ENCODE data around the gene RPP14. TPM values are rescaled to one million over a fixed set of nuclear protein-coding genes. Genes with fewer than 3 reads are reported as not detected.

RPP14 gene
- total and polyA plus RNA-seq, 2 of the 4 experiments (the other 2 are of a cell fraction) = 6.6 to 7.8 TPM

- Histone ChIP-seq H2BK5ac (ENCODE audit: low read depth, low read length, poor library complexity, severe bottlenecking) (no peak overlapping the region), H2AK9ac (replicated peaks; ENCODE audit: low read depth, low read length, poor library complexity) (no peak overlapping the region), H3K18ac (ENCODE audit: low read depth, low read length) (no peak overlapping the region), H3K36me3 (ENCODE audit: control insufficient read depth, insufficient read depth, low read length) (peaks cover 10% of the 10 kb centered on the region; the same call in 1 of the 2 replicates), H3K4me3 (ENCODE audit: insufficient read depth, low read depth, low read length) (no peak overlapping the region), H2BK20ac (ENCODE audit: low read depth, low read length) (no peak overlapping the region), H3K56ac (ENCODE audit: extremely low read depth, insufficient read depth, low read length) (no peak overlapping the region), H3K4ac (ENCODE audit: low read depth, low read length) (no peak overlapping the region), H4K8ac (ENCODE audit: low read depth in 2 of 2, low read length in 2 of 2) (no peak overlapping the region), H3K27me3 (ENCODE audit: control insufficient read depth, insufficient read depth, low read length) (no peaks in the 10 kb centered on the region), H2BK15ac (ENCODE audit: low read depth, low read length) (no peak overlapping the region), H4K91ac (ENCODE audit: insufficient read depth, low read depth, low read length) (no peak overlapping the region), H3K23ac (ENCODE audit: low read depth, low read length) (no peak overlapping the region), H3K9me1 (ENCODE audit: insufficient read depth, low read length) (no peaks in the 10 kb centered on the region), H3K27ac (ENCODE audit: insufficient read depth, low read length) (no peak overlapping the region), H2BK120ac (ENCODE audit: low read depth, low read length) (no peak overlapping the region), H2AK5ac (ENCODE audit: low read depth, low read length) (no peak overlapping the region), H3K9ac (ENCODE audit: low read depth, low read length) (no peak overlapping the region), H2AFZ (replicated peaks; ENCODE audit: low read length, poor library complexity) (no peak overlapping the region), H3K4me2 (ENCODE audit: low read depth, low read length) (no peak overlapping the region), H3K4me1 (ENCODE audit: control insufficient read depth, insufficient read depth, low read length) (no peaks in the 10 kb centered on the region), H4K20me1 (ENCODE audit: insufficient read depth, low read length) (no peaks in the 10 kb centered on the region), H4K5ac (ENCODE audit: low read depth, low read length) (no peak overlapping the region), H3K9me3 (ENCODE audit: control insufficient read depth, insufficient read depth, low read length) (no peaks in the 10 kb centered on the region), H3K79me1 (ENCODE audit: low read depth in 1 of 2, low read length in 2 of 2) (no peaks in the 10 kb centered on the region), H3K14ac (replicated peaks; ENCODE audit: low read depth, low read length) (no peak overlapping the region)
- no peak for ATAC-seq (ENCODE audit: low read depth)
- in situ Hi-C loops (cut with MboI; ENCODE audit: low sequenced_read_pairs) (no loop called here), intact Hi-C loops (cut with micrococcal nuclease) (no loop called here), dilution Hi-C loops (cut with HindIII; ENCODE audit: low sequenced_read_pairs, unreplicated experiment) (no loop called here)
- TF ChIP-seq MAZ (IDR thresholded peaks at IDR 0.05; ENCODE audit: borderline replicate concordance, low read depth, low read length) (no peak), CEBPB (IDR thresholded peaks at IDR 0.05; ENCODE audit: low read depth, low read length) (no peak), MAFK (IDR thresholded peaks at IDR 0.05; ENCODE audit: low read depth, low read length) (no peak), RAD21 (IDR thresholded peaks at IDR 0.05; ENCODE audit: low read length) (no peak), FOS (IDR thresholded peaks at IDR 0.05; ENCODE audit: low read depth, low read length) (no peak), USF2 (IDR thresholded peaks at IDR 0.05; ENCODE audit: low read depth, low read length) (no peak), MXI1 (IDR thresholded peaks at IDR 0.05; ENCODE audit: borderline replicate concordance, low read depth, low read length) (no peak), RFX5 (IDR thresholded peaks at IDR 0.05; ENCODE audit: low read depth, low read length) (no peak), ELK1 (IDR thresholded peaks at IDR 0.05; ENCODE audit: borderline replicate concordance, low read depth, low read length) (no peak), SMC3 (IDR thresholded peaks at IDR 0.05; ENCODE audit: low read depth, low read length) (no peak), NFE2L2 (IDR thresholded peaks at IDR 0.05; ENCODE audit: low read depth, low read length) (no peak), CHD1 (IDR thresholded peaks at IDR 0.05; ENCODE audit: low read depth, low read length) (no peak), POLR2A (IDR thresholded peaks at IDR 0.05; ENCODE audit: low read depth, low read length) (no peak), CTCF (conservative IDR thresholded peaks at IDR 0.05; ENCODE audit: low read depth, low read length) (no peak), BHLHE40 (IDR thresholded peaks at IDR 0.05; ENCODE audit: low read depth, low read length) (no peak), RCOR1 (IDR thresholded peaks at IDR 0.05; ENCODE audit: insufficient replicate concordance, low read length) (no peak)
- no TSS peak for BruUV-seq (replicated peaks)
- no peak for DNase-seq
- ChIA-PET POLR2A (ENCODE audit: unreplicated experiment) (no interaction called here), CTCF (no interaction called here)
- WGBS, 2 experiments (ENCODE audit: extremely low coverage in 2 of 2, insufficient read length in 1 of 2) = 96% methylated on average over 4 of the region's 6 CpGs; no CpG with 5 or more reads in 1 of the 2 experiments
These were observed 18.7 kb upstream of the RPP14 start for GRCh38 chr3:58287354-58287753.
